Thyroid gland (tissue), 4 donors: ENCODE data around the gene SLC51B. TPM values are rescaled to one million over a fixed set of nuclear protein-coding genes. Genes with fewer than 3 reads are reported as not detected.
A peak's percentile ranks its signal among the peaks of the same experiment; 100 is the strongest.

Source experiments
- DNase-seq, 2 donors: peaks; one replicate each; pipeline ENCODE4 v3.0.0-alpha.2; 2019
- H3K27ac ChIP-seq, 3 donors: fragments of 200-600 bp; sonication (generic); 1 replicate in 2 of 3; 2 replicates in 1 of 3; pipeline ENCODE4 v1.5.1; 2016 to 2019; ENCODE audit warnings: mild to moderate bottlenecking in 1 of 3, moderate library complexity in 1 of 3
- H3K27me3 ChIP-seq: fragments of 200-600 bp; sonication (generic); one replicate; pipeline ENCODE4 v1.5.1; 2019
- H3K36me3 ChIP-seq, 2 donors: fragments of 200-600 bp; sonication (generic); one replicate each; pipeline ENCODE4 v1.5.1; 2016 to 2019
- H3K4me1 ChIP-seq, 2 donors: fragments of 200-600 bp; sonication (generic); one replicate each; pipeline ENCODE4 v1.5.1; 2017 to 2019
- H3K4me3 ChIP-seq, 3 donors: fragments of 200-600 bp; sonication (generic); replicated peaks in 1 of 3; 1 replicate in 2 of 3; 2 replicates in 1 of 3; pipeline ENCODE4 v1.5.1; 2016; ENCODE audit warnings: mild to moderate bottlenecking in 1 of 3
- H3K9me3 ChIP-seq: fragments of 200-600 bp; sonication (generic); one replicate; pipeline ENCODE4 v1.5.1; 2017
- POLR2A ChIP-seq, 2 donors: fragments of 450-650 bp; IDR thresholded peaks; one replicate each; pipeline ENCODE4 v1.6.1; 2017; ENCODE audit warnings: antibody characterized with exemption in 2 of 2, mild to moderate bottlenecking in 2 of 2, moderate library complexity in 1 of 2
- WGBS, 2 donors: methylation state at CpG; one replicate each; pipeline ENCODE4 v1.1.5; 2017; 5-methylcytosine and 5-hydroxymethylcytosine counted together
- intact Hi-C: fragments of 100-400 bp; cut with DNase I; formaldehyde crosslinking; loops from one replicate; pipeline ENCODE4 v1.15.1; 2023
- total RNA-seq, 4 donors: library from RNA; depleted of rRNA; stranded (reverse); fragments of >200 nt; gene quantifications; one replicate each; pipeline ENCODE4 v1.2.3, GENCODE V29; 2016
- TF ChIP-seq, protein P1 (sequence below), 6 experiments: fragments of 200-600 bp in 3 of 6; fragments of 450-650 bp in 3 of 6; sonication (generic) in 3 of 6; IDR thresholded peaks; one replicate each; pipeline ENCODE4 v1.5.1; 2016 to 2019; ENCODE audit warnings: antibody characterized with exemption in 6 of 6, mild to moderate bottlenecking in 2 of 6, inconsistent platforms in 1 of 6, moderate library complexity in 1 of 6

SLC51B gene
- total RNA-seq, 4 donors from 2014 or later, result not detected

- WGBS, 2 donors, result 31 to 32% methylated on average over 4 of the region's 4 CpGs
- DNase-seq, result no peak
- Histone ChIP-seq H3K4me1 (peaks cover 0 to 1% of the 10 kb centered on the region in 2 donors), H3K9me3 (no peaks in the 10 kb centered on the region), H3K4me3 (no peak overlapping the region), H3K27ac (no peak overlapping the region), H3K27me3 (no peaks in the 10 kb centered on the region), H3K36me3 (no peaks in the 10 kb centered on the region)
- TF ChIP-seq, protein P1, sequence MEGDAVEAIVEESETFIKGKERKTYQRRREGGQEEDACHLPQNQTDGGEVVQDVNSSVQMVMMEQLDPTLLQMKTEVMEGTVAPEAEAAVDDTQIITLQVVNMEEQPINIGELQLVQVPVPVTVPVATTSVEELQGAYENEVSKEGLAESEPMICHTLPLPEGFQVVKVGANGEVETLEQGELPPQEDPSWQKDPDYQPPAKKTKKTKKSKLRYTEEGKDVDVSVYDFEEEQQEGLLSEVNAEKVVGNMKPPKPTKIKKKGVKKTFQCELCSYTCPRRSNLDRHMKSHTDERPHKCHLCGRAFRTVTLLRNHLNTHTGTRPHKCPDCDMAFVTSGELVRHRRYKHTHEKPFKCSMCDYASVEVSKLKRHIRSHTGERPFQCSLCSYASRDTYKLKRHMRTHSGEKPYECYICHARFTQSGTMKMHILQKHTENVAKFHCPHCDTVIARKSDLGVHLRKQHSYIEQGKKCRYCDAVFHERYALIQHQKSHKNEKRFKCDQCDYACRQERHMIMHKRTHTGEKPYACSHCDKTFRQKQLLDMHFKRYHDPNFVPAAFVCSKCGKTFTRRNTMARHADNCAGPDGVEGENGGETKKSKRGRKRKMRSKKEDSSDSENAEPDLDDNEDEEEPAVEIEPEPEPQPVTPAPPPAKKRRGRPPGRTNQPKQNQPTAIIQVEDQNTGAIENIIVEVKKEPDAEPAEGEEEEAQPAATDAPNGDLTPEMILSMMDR (IDR thresholded peaks at IDR 0.05), result peak in 3 of 6 experiments; percentile 17 to 25 (median 25)
- no peak for TF ChIP-seq POLR2A (IDR thresholded peaks at IDR 0.05)
- intact Hi-C loops, result no loop called here
Measured at GRCh38 chr15:65033659-65034269, 11.4 kb upstream of the SLC51B start.

DNA sequence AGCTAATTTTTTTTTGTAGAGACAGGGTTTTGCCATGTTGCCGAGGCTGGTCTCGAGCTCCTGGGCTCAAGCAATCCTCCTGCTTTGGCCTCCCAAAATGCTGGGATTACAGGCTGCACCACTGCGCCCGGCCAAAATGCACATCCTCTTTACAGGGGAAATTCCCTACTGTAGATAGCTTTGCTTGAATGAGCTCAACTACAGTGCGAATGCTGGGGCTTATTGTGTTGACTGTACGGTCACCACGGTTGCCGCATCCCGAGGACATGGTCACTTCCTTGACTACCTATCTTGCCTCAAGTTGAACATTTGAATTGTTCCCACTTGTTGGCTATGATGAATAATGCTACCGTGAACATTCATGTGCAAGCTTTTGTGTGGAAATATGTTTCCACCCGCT, 10.5 kb upstream of the SLC51B start:
- no peak overlapping the region for H3K4me3 ChIP-seq
- no peak for DNase-seq
- WGBS, 2 donors, result 90 to 96% methylated on average over 11 of the region's 11 CpGs
- no peaks in the 10 kb centered on the region for H3K4me1 ChIP-seq
- H3K27ac ChIP-seq, result no peak overlapping the region
- H3K9me3 ChIP-seq, result no peaks in the 10 kb centered on the region
- intact Hi-C loops, result no loop called here
- H3K36me3 ChIP-seq, result no peaks in the 10 kb centered on the region
- TF ChIP-seq, protein P1 (IDR thresholded peaks at IDR 0.05), result no peak
- TF ChIP-seq POLR2A (IDR thresholded peaks at IDR 0.05), result no peak
- no peaks in the 10 kb centered on the region for H3K27me3 ChIP-seq

DNA sequence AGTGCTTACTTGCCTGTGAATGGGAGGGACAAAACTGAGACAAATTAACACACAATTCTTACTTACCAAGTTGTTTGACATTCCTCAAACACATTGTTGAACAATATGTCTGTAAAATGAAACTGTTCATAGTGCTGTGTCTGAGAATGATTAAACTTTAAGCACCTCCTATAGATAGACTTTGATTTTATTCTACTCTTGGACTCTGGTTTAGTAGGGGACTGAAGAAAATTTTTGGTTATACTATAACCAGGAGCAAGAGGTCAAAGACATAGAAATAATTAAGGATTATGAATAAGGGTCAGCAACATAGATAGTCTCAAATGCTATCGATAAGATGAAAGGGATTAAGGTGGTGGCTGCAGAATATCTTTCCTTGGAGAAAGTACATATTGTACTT, 7.9 kb upstream of the SLC51B start:
- Histone ChIP-seq H3K36me3 (no peaks in the 10 kb centered on the region), H3K27ac (no peak overlapping the region), H3K27me3 (no peaks in the 10 kb centered on the region), H3K9me3 (no peaks in the 10 kb centered on the region), H3K4me1 (no peaks in the 10 kb centered on the region), H3K4me3 (no peak overlapping the region)
- intact Hi-C loops, result no loop called here
- TF ChIP-seq, protein P1 (IDR thresholded peaks at IDR 0.05), result no peak
- no peak for TF ChIP-seq POLR2A (IDR thresholded peaks at IDR 0.05)
- DNase-seq, result no peak
- WGBS, 2 donors, result 96 to 97% methylated on average over 1 of the region's 1 CpG

- Histone ChIP-seq H3K36me3 (no peaks in the 10 kb centered on the region), H3K27me3 (no peaks in the 10 kb centered on the region), H3K9me3 (no peaks in the 10 kb centered on the region), H3K4me1 (no peaks in the 10 kb centered on the region), H3K27ac (no peak overlapping the region), H3K4me3 (no peak overlapping the region)
- intact Hi-C loops, result no loop called here
- TF ChIP-seq, protein P1 (IDR thresholded peaks at IDR 0.05), result no peak
- no peak for TF ChIP-seq POLR2A (IDR thresholded peaks at IDR 0.05)
- DNase-seq, result no peak
- WGBS, 2 donors, result 86 to 94% methylated on average over 3 of the region's 3 CpGs
Measured at GRCh38 chr15:65038428-65038827, 6.8 kb upstream of the SLC51B start.

GRCh38 chr15:65038836-65039235, 6.4 kb upstream of the SLC51B start:
- WGBS, 2 donors, result 79 to 82% methylated on average over 5 of the region's 5 CpGs
- no peaks in the 10 kb centered on the region for H3K36me3 ChIP-seq
- H3K9me3 ChIP-seq, result no peaks in the 10 kb centered on the region
- H3K4me1 ChIP-seq, result no peaks in the 10 kb centered on the region
- intact Hi-C loops, result no loop called here
- no peak for DNase-seq
- H3K27me3 ChIP-seq, result no peaks in the 10 kb centered on the region
- no peak for TF ChIP-seq POLR2A (IDR thresholded peaks at IDR 0.05)
- TF ChIP-seq, protein P1 (IDR thresholded peaks at IDR 0.05), result no peak
- no peak overlapping the region for H3K4me3 ChIP-seq
- no peak overlapping the region for H3K27ac ChIP-seq
